GM19468 (cell line): Measurements from ENCODE around the gene OR2M7.
"Not testable (repeated sequence)": the region's sequence is repeated elsewhere in the genome, so short reads cannot be mapped to it uniquely, and the experiment has no call there.

ENCODE experiments used
- ATAC-seq: cut with Tn5 transposase; IDR thresholded peaks from one replicate; pipeline ENCODE4 v1.9.1; 2021; ENCODE audit warnings: mild to moderate bottlenecking, moderate library complexity, moderate number of reproducible peaks; ENCODE audit not compliant: unreplicated experiment; ENCODE audit errors: extremely low read depth

Gene OR2M7

GRCh38 chr1:248324468-248324867 lies at the start of gene OR2M7:
Gene OR2M7 (minus strand): TSS chr1:248324568. CDS start chr1:248324568, 0 bp downstream.
- ATAC-seq = no peak

GRCh38 chr1:248373761-248374160 lies 49.4 kb upstream of the OR2M7 start:
- ATAC-seq = no peak

GRCh38 chr1:248372394-248372793 lies 48.0 kb upstream of the OR2M7 start:
- ATAC-seq = no peak

- no peak for ATAC-seq
Observed at GRCh38 chr1:248366609-248367008, 42.2 kb upstream of the OR2M7 start.

- no peak for ATAC-seq
Observed at GRCh38 chr1:248361121-248361715, 36.9 kb upstream of the OR2M7 start, which contains the start of gene OR2T4. Gene OR2T4 (plus strand): TSS chr1:248361665. CDS start chr1:248361665, 0 bp downstream.

- no peak for ATAC-seq
Observed at GRCh38 chr1:248359415-248359814, 35.0 kb upstream of the OR2M7 start.

GRCh38 chr1:248348475-248348874 lies 24.1 kb upstream of the OR2M7 start, which contains the start of gene OR14C36:
Gene OR14C36 (plus strand): TSS chr1:248348775. CDS start chr1:248348775, 0 bp downstream.
- no peak for ATAC-seq

GRCh38 chr1:248343451-248343850 lies 19.1 kb upstream of the OR2M7 start:
- no peak for ATAC-seq

- no peak for ATAC-seq
Observed at GRCh38 chr1:248316796-248317195, 7.6 kb downstream of the OR2M7 start.

- not testable (repeated sequence) for ATAC-seq
Observed at GRCh38 chr1:248306740-248307139, 17.6 kb downstream of the OR2M7 start.

- ATAC-seq = no peak
Observed at GRCh38 chr1:248306103-248306502, 18.3 kb downstream of the OR2M7 start.

GRCh38 chr1:248305672-248306071 lies 18.7 kb downstream of the OR2M7 start:
- ATAC-seq = not testable (repeated sequence)

- no peak for ATAC-seq
Observed at GRCh38 chr1:248303324-248303723, 21.0 kb downstream of the OR2M7 start, which contains the start of gene OR2T12. Gene OR2T12 (minus strand): TSS chr1:248303424. CDS start chr1:248295578, 7,846 bp downstream.

- no peak for ATAC-seq
Observed at GRCh38 chr1:248288391-248288790, 36.0 kb downstream of the OR2M7 start.

- no peak for ATAC-seq
Observed at GRCh38 chr1:248277876-248278275, 46.5 kb downstream of the OR2M7 start, which contains the start of gene OR2T33. Gene OR2T33 (minus strand): TSS chr1:248277976. CDS start chr1:248273814, 4,162 bp downstream.
